DMS114 treated with DMSO at 0.1 percent for 48 hours (cell line): ENCODE measurements around the gene FN3K.
A peak's percentile ranks its signal among the peaks of the same experiment; 100 is the strongest.
"Not testable (repeated sequence)": the region's sequence is repeated elsewhere in the genome, so short reads cannot be mapped to it uniquely, and the experiment has no call there.

Experiments
- DNase-seq: peaks from one replicate; lab custom pipeline; 2025; ENCODE audit not compliant: unreplicated experiment; lab: John Stamatoyannopoulos, UW

Gene FN3K

GRCh38 chr17:82736511-82737185, 1.2 kb downstream of the FN3K start:
- DNase-seq = no peak

GRCh38 chr17:82737967-82738877, 2.8 kb downstream of the FN3K start:
- no peak for DNase-seq

GRCh38 chr17:82740906-82741759, 5.7 kb downstream of the FN3K start:
- no peak for DNase-seq

- DNase-seq = no peak
These were observed 8.2 kb downstream of the FN3K start for GRCh38 chr17:82743344-82744219.

- not testable (repeated sequence) for DNase-seq
These were observed 9.3 kb downstream of the FN3K start for GRCh38 chr17:82744736-82745135.

GRCh38 chr17:82745524-82745923, 10.1 kb downstream of the FN3K start:
- no peak for DNase-seq

GRCh38 chr17:82748756-82749155, 13.3 kb downstream of the FN3K start:
- no peak for DNase-seq

- no peak for DNase-seq
These were observed 15.0 kb downstream of the FN3K start for GRCh38 chr17:82750241-82750908.

- no peak for DNase-seq
These were observed 15.8 kb downstream of the FN3K start for GRCh38 chr17:82751171-82751570.

DNA sequence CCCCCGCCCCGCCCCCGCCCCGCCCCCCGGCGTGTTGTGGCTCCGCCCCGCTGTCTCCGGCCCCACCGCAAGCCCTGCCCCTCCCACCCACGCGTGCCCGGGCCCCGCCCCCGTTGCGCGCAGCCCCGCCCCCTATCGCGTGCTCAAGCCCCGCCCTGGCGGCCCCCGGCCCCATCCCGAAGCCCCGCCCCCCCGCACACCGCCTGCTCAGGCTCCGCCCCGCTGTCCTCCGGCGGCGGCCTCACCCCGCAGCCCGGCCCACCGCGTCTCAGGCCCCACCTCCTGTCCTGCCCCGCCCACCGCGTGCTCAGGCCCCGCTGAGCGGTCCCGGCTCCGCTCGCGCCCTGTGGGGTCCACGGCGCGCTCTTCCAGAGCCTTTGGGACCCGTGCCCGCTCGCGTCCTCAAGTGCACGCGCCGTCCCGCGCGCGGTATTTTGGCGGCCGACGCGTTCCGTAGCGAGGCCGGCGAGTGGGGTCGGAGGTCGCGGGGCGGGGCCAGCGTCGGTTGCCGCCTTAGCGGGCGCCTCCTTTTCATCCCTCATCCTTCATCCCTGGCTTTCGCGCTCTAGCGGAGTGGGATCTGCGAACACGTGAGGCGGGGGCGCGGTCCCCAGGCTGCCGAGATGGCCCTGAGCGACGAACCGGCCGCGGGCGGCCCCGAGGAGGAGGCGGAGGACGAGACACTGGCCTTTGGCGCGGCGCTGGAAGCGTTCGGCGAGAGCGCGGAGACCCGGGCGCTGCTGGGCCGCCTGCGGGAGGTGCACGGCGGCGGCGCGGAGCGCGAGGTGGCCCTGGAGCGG, 16.4 kb downstream of the FN3K start, which contains the start of gene TBCD:
Gene TBCD, plus strand, starts transcription at position 495 of the 800 bp plus-strand sequence. Its CDS starts 129 bp downstream, at position 624.
- DNase-seq = peak; percentile 82

DNA sequence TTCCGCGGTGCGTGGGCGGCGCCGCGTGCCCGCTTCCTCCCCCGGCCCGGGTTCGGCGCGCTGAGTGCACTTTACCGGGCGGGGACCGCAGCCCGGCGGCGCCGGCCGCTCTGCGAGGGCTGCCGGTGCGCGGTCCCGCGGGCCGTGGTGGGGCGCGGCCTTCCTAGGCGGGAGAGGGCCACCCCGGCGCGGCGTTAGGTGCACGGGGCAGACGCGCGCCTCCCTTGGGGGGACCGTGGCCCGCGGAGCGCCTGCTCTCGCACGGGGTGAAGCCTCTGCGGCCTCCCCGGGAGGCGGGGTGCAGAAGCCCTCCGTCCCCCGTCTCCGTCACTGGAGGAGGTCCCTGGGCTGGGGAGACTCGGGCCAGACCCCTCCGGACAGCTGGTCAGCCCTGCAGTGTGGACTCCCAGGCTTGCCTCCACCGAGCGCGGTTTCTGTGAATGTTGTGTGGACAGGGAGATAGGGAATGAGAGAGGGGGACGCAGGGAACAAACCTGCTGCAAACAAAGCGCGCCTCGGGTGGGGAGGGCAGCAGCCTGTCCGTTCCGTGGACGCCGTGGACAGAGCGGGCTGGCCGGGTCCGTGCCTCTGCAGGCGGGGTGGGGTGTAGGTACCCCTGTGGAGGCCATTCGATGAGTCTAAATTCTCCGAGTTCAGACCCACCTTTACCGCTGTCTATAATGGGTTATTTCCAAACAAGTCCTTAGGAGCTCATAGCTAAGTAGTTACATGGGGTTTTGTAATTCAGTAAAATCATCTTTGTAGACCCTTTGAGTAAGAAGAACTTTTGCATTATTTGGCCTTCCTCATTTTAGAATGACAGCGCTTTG, 17.2 kb downstream of the FN3K start:
- no peak for DNase-seq

- DNase-seq = no peak
These were observed 17.7 kb downstream of the FN3K start for GRCh38 chr17:82753201-82753464.

DNA sequence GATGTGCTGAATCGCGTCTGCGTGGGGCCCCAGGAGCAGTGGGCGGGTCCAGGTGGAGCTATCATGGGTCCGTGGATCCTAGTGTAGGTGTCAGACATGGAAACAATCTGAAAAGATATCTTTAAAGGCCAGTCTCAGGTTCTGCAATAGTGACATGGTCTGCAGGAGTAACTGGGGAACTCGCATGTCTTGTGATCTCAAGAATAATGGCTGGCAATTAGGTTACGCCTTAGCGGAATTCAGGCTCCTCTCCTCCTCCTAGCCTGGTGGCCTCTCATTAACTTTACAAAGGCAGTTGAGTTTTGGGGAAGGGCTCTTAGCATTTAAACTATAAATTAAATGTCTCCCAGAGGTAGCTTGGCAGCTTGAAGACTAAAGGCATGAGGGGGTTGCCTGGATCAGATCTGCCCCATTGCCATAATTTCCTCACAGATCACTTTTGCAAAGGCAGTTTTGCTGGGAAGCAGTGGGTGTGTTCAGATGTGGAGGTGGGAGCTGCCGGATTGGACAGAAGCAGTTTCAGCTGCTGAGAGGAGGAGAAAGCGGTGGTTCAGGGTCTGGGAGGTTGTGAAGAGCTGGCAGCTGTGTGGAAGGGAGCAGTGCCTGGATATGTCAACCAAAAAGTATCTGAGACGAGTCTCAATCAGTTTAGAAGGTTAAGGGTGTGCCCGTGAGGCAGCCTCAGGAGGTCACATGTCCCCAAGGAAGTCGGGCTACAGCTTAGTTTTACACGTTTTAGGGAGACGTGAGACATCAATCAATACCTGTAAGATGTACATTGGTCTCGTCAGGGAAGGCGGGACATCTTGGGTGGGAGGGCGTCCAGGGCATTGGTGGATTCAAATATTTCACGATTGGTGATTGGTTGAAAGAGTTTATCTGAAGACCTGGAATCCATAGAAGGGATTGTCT, 19.1 kb downstream of the FN3K start:
- no peak for DNase-seq

- no peak for DNase-seq
These were observed 20.8 kb downstream of the FN3K start for GRCh38 chr17:82756166-82756565.

- no peak for DNase-seq
These were observed 30.0 kb downstream of the FN3K start for GRCh38 chr17:82765371-82765770.

DNA sequence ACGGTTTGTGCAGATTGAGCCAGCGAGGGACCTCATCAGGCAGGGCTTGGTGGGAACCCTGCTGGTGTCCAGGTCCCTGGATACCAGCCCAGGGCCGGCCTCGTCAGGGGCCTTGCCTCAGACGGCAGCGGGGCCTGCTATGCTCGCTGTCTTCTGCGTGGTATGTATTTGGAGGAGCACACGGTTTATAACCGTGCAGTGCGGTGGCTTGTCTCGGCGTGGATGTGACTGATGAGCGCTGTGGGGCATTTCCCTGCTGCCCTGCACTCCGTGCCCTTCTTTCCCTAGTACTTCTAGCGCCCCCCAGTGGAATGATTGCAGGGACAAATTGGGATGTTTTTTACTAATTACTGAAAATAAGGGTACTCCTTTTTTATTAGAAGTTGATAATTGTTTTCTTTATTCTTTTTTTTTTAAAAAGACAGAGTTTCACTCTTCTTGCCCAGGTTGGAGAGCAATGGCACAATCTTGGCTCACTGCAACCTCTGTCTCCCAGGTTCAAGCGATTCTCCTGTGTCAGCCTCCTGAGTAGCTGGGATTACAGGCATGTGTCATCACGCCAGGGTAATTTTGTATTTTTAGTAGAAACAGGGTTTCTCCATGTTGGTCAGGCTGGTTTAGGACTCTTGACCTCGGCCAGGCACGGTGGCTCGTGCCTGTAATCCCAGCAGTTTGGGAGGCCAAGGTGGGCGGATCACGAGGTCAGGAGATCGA, 31.8 kb downstream of the FN3K start:
- no peak for DNase-seq

- no peak for DNase-seq
These were observed 33.6 kb downstream of the FN3K start for GRCh38 chr17:82769041-82769440.
